ENCODE results near the gene NAV1. TPM values are rescaled to one million over a fixed set of nuclear protein-coding genes. Genes with fewer than 3 reads are reported as not detected.
"Not testable (repeated sequence)": the region's sequence is repeated elsewhere in the genome, so short reads cannot be mapped to it uniquely, and the experiment has no call there.

NAV1 gene
- total RNA-seq, 2 experiments from 2014 or later: 1.3 TPM

- Mint-ChIP-seq H3K4me3 (no peak overlapping the region), H3K4me1 (peaks cover 2% of the 10 kb centered on the region), H3K36me3 (peaks cover 2% of the 10 kb centered on the region), H3K27me3 (peaks cover 27% of the 10 kb centered on the region), H3K27ac (no peak overlapping the region), H3K9me3 (no peaks in the 10 kb centered on the region)
- no peak for DNase-seq
Measured at GRCh38 chr1:201544710-201545109, 5.8 kb downstream of the NAV1 start.

- H3K9me3 Mint-ChIP-seq: no peaks in the 10 kb centered on the region
- no peaks in the 10 kb centered on the region for H3K4me1 Mint-ChIP-seq
- no peak overlapping the region for H3K27ac Mint-ChIP-seq
- H3K4me3 Mint-ChIP-seq: no peak overlapping the region
- peaks cover 14% of the 10 kb centered on the region for H3K27me3 Mint-ChIP-seq
- peaks cover 3% of the 10 kb centered on the region for H3K36me3 Mint-ChIP-seq
- no peak for DNase-seq
Measured at GRCh38 chr1:201545851-201546492, 7.0 kb downstream of the NAV1 start.

DNA sequence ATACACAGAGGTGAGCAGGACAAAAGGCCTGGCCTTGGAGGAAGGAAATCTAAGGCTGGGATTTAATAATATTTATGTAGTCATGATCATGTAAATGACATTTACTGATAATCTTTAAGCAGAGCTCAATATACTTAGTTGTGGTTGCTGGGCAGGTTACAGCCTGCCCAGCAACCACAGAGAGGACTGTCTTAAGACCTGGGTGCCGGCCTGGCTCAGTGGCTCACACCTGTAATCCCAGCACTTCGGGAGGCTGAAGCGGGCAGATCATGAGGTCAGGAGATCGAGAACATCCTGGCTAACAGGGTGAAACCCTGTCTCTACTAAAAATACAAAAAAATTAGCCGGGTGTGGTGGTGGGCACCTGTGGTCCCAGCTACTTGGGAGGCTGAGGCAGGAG is 10.6 kb downstream of the NAV1 start:
- H3K27ac Mint-ChIP-seq, H3K36me3 Mint-ChIP-seq, H3K4me1 Mint-ChIP-seq, DNase-seq, H3K4me3 Mint-ChIP-seq, H3K27me3 Mint-ChIP-seq, H3K9me3 Mint-ChIP-seq: not testable (repeated sequence)

DNA sequence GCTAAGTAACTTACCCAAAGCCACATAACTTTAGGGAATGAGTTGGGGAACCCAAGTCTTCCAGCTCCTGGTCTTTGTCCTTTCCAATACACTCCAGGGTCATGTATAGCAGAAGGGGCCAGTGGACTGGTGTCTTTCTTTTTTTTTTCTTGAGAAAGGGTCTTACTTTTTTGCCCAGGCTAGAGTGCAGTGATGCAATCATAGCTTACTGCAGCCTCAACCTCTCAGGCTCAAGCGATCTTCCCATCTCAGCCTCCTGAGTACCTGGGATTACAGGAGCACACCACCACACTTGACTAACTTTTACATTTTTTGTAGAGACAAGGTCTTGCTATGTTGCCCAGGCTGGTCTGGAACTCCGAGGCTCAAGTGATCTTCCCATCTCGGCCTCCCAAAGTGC is 12.2 kb downstream of the NAV1 start:
- Mint-ChIP-seq H3K27ac (no peak overlapping the region), H3K4me3 (no peak overlapping the region), H3K36me3 (peaks cover 1% of the 10 kb centered on the region), H3K4me1 (no peaks in the 10 kb centered on the region), H3K9me3 (no peaks in the 10 kb centered on the region), H3K27me3 (no peaks in the 10 kb centered on the region)
- DNase-seq: no peak

DNA sequence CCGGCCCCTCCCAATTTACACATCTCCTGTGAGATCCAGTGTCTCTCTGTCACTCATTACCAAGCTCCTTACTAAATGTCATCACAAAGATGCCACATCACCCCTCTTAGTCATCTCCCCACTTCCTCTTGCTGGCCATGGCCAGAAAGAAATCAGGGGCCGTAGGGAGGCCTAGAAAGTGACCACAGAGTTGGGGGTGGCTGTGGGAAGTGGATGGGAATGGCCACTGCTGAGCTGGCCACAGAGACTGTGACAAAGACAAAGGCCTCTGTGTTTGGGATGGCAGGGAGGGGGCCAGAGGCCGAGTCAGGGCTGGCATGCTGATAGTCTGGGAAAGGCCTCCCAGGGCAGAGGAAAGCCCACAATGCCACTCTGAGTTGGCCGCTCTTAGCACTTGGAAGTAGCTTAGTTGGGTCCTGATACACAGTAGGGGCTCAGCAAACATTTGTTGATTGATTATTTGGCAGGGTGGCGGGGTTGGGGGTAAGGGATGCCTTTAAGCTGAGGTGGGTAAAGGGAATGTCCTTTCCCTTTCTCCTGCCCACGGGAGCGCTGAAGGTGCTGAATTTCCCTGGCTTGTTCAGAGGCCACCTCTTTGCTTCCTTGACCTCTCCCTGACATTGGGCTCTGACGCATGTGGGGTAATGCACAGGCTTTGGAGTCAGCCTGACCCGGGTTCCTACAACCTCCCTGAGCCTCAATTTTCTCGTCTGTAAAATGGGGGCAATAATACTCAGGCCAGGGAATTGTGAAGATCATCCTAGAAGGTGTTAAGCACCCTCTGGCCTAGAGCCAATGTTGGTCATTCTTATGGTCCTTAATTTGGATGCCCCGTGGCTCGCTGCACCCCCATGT is 13.2 kb downstream of the NAV1 start:
- no peaks in the 10 kb centered on the region for H3K4me1 Mint-ChIP-seq
- H3K9me3 Mint-ChIP-seq: no peaks in the 10 kb centered on the region
- H3K27me3 Mint-ChIP-seq: no peaks in the 10 kb centered on the region
- H3K4me3 Mint-ChIP-seq: no peak overlapping the region
- H3K36me3 Mint-ChIP-seq: peaks cover 1% of the 10 kb centered on the region
- no peak overlapping the region for H3K27ac Mint-ChIP-seq
- no peak for DNase-seq

DNA sequence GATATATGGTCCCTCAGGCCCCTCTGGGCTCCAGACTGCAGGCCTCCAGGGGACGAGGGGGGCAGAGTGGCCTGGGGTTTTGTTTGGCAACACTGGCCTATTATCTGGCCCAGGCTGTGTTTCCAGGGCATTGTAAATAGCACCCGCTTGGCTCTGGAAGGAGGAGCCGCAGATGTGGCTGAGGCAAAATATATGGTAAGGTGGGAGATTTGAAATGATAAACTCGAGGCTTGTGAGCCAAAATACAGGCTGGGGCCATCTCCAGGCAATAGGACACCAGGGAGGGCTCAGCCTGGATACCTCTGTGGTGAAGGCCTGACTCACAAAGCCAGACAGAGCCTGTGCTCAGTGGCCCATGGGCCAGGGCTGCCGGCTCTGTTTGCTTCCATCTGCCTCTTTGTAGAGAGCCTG is 14.0 kb downstream of the NAV1 start:
- H3K27ac Mint-ChIP-seq: no peak overlapping the region
- peaks cover 1% of the 10 kb centered on the region for H3K36me3 Mint-ChIP-seq
- DNase-seq: no peak
- no peaks in the 10 kb centered on the region for H3K4me1 Mint-ChIP-seq
- no peak overlapping the region for H3K4me3 Mint-ChIP-seq
- no peaks in the 10 kb centered on the region for H3K9me3 Mint-ChIP-seq
- H3K27me3 Mint-ChIP-seq: no peaks in the 10 kb centered on the region

DNA sequence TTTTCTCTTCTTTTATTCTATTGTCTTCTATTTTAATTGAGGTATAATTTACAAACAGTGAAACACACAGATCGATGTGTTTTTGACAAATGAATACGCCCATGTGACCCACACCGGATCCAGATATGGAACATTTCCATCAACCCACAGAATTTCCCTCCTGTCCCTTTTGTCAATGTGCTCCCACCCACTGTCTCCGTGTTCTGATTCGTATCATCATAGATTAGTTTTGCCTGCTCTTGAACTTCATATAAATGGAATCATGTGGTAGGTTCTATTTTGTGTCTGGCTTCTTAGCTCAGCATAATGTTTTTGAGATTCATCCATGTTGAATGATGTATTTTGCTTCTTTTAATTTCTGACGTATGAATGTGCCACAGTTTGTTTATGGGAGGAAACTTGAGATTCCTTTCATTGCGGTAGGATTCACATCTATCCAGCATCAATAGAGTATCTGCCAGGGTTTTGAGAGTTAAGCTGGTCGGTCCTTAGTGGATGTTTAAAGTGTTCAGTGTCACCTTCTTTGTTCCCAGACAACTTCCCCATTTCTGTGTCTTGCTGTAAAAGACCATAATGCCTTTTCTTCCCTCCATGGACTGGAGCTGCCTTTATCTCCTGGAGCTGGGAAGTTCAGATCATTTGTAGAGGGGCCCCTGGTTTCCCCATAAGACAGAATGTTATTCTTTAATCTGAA is 14.7 kb downstream of the NAV1 start:
- no peak for DNase-seq
- no peak overlapping the region for H3K27ac Mint-ChIP-seq

GRCh38 chr1:201554190-201554600 is 15.3 kb downstream of the NAV1 start:
- Mint-ChIP-seq H3K27ac (no peak overlapping the region), H3K36me3 (peaks cover 1% of the 10 kb centered on the region), H3K27me3 (no peaks in the 10 kb centered on the region), H3K4me1 (no peaks in the 10 kb centered on the region), H3K4me3 (no peak overlapping the region), H3K9me3 (no peaks in the 10 kb centered on the region)
- DNase-seq: no peak

More for the DNA sequence above, 14.7 kb downstream of the NAV1 start:
- Mint-ChIP-seq H3K4me3 (no peak overlapping the region), H3K9me3 (no peaks in the 10 kb centered on the region), H3K4me1 (no peaks in the 10 kb centered on the region), H3K36me3 (peaks cover 1% of the 10 kb centered on the region), H3K27me3 (no peaks in the 10 kb centered on the region)

- H3K27ac Mint-ChIP-seq: no peak overlapping the region
- no peaks in the 10 kb centered on the region for H3K27me3 Mint-ChIP-seq
- H3K9me3 Mint-ChIP-seq: no peaks in the 10 kb centered on the region
- peaks cover 1% of the 10 kb centered on the region for H3K36me3 Mint-ChIP-seq
- DNase-seq: no peak
- H3K4me3 Mint-ChIP-seq: no peak overlapping the region
- H3K4me1 Mint-ChIP-seq: peaks cover 3% of the 10 kb centered on the region
Measured at GRCh38 chr1:201554789-201555592, 16.1 kb downstream of the NAV1 start.

DNA sequence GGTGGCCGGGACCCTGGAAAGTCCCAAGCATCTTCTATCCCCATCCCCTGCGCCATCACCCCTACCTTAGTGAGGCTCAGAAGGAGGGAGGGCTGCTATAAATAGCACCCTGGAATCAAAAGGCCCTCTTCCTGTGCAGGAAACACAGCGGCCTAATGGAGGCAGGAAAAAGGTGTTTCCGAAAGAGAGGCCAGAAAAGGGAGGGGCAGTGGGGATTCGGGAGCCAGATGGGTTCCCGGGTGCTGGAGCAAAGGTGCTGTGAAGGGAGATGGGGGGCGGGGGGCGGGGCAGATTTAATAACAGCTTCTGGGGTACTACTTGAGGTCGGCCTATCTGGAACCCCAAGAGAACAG is 16.6 kb downstream of the NAV1 start:
- no peaks in the 10 kb centered on the region for H3K9me3 Mint-ChIP-seq
- H3K27me3 Mint-ChIP-seq: no peaks in the 10 kb centered on the region
- H3K27ac Mint-ChIP-seq: no peak overlapping the region
- H3K4me1 Mint-ChIP-seq: peaks cover 3% of the 10 kb centered on the region
- H3K36me3 Mint-ChIP-seq: peaks cover 1% of the 10 kb centered on the region
- DNase-seq: no peak
- no peak overlapping the region for H3K4me3 Mint-ChIP-seq

DNA sequence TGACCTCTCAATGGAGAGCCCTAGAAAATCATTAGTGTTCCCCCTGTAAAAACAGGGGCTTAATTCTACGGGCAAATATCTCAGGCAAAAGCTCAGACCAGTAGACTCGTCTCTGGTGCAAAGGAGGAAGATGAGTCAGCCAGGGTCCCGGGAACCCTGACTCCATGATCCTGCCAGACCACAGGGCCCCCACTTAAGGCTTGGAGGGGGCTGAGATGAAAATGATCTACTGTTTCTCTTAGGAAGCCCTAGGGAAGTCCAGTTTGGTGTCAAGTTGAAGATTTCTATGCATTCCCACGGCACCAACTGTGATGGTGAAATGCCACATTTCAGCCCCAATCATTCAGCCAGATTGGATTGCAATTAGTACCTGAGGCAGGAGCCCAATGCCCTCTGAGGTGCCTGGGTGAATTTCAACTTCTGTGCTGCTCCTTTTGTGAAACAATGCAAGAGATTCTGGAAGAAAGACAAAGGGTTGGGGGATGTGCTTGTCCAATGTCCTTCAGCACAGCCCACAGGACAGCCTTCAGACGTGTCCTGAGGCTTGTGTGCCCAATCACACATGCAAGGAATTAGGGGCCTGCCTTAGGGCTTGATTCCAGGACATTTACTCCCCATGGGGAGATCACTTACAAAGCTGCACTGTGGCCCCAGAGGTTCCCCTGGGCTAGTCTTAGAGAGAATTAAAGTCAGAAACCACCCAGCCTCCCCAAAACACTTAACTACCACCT is 18.1 kb downstream of the NAV1 start:
- Mint-ChIP-seq H3K27me3 (no peaks in the 10 kb centered on the region), H3K36me3 (no peaks in the 10 kb centered on the region), H3K9me3 (no peaks in the 10 kb centered on the region), H3K27ac (no peak overlapping the region), H3K4me1 (peaks cover 6% of the 10 kb centered on the region), H3K4me3 (no peak overlapping the region)
- DNase-seq: no peak

GRCh38 chr1:201557572-201557958 is 18.6 kb downstream of the NAV1 start:
- no peaks in the 10 kb centered on the region for H3K9me3 Mint-ChIP-seq
- H3K27me3 Mint-ChIP-seq: no peaks in the 10 kb centered on the region
- H3K4me3 Mint-ChIP-seq: no peak overlapping the region
- H3K4me1 Mint-ChIP-seq: peaks cover 6% of the 10 kb centered on the region
- no peak for DNase-seq
- H3K27ac Mint-ChIP-seq: no peak overlapping the region
- no peaks in the 10 kb centered on the region for H3K36me3 Mint-ChIP-seq

DNA sequence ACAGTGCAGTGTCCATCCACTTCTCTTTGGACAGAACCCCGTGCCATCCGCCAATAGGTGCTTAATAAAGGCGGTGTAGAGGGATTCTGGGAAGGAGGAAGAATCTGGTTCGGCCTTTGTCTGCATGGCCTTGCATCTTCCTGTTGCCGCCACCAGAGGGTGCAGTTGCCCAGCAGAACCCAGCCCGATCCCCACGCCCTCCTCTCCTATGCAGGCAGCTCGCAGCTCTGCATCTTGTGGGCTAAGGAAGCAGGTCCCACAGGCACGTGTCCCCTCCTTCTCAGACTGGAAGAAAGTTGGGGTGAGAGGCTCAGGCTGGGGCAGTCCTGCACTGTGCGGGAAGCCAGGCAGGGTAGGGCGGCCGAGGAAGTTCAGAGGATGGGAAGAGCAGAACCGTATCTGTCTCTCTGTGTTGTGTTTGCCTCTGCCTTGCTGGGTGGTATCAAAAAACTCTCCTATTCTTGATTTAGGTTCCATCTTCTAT is 20.8 kb downstream of the NAV1 start:
- Mint-ChIP-seq H3K36me3 (no peaks in the 10 kb centered on the region), H3K4me3 (no peak overlapping the region), H3K4me1 (peaks cover 6% of the 10 kb centered on the region), H3K9me3 (no peaks in the 10 kb centered on the region), H3K27ac (no peak overlapping the region), H3K27me3 (no peaks in the 10 kb centered on the region)
- DNase-seq: peak; percentile 67

Measured in activated naive CD8-positive, alpha-beta T cell treated with anti-CD3 and anti-CD28 coated beads for 36 hours (primary cell).